Keratinocyte (primary cell): ENCODE measurements around the gene SAMD11.
A peak's percentile ranks its signal among the peaks of the same experiment; 100 is the strongest.

Experiments used
- EZH2 ChIP-seq: IDR thresholded peaks from one replicate; pipeline ENCODE4 v1.6.1; 2012; ENCODE audit warnings: inconsistent platforms, mild to moderate bottlenecking, low read length, moderate library complexity
- TF ChIP-seq, protein P1 (sequence below), 3 experiments: IDR thresholded peaks in 1 of 3; conservative IDR thresholded peaks in 1 of 3; optimal IDR thresholded peaks in 1 of 3; 2 replicates in 2 of 3; 3 replicates in 1 of 3; pipeline versions ENCODE3 to v1.5.1; 2011; ENCODE audit warnings: low read length in 3 of 3, mild to moderate bottlenecking in 3 of 3, moderate library complexity in 2 of 3, control low read depth in 1 of 3, inconsistent platforms in 1 of 3; ENCODE audit not compliant: insufficient read depth in 2 of 3; ENCODE audit errors: extremely low read depth in 1 of 3

DNA sequence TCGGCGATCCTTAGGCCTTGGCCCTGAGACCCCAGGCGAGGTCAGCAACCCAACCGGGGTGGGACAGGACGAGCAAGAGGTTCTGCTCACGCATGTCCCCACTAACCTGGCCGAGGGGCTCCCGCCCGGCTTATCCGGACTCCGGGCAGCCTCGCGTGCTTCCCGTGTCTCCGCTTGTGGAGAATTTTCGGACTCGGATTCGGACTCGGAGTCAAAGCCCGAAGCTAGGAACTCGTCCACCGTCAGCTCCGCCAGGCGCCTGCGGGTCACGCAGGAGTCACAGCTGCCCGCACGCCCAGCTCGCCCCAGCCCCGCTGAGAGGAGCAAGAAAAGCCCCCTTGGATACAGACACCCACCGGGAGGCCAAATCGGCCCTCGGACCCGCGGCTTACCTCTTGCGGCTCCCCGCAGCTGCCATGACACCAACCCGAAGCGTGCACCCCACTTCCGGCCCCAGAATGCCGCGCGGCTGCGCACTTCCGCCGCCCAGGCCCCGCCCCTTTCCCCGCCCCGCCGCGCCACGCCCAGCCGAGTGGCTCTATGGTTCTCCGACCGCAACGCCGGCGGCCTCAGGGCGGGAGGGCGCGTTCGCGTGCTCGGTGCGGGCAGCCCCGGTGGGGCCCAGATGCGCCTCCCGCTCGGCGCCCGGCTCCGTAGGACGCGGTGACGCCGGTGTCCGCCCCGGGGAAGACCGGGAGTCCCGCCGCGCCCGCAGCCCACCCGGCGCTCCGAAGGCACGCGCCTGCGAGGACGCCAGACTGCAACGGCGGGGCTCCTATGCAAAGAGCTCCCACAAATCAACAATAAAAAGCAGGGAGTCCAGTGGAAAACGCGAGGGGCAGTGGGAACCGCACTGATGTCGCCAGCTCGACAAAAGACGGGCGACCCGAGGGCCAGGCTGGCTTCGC, 35.4 kb downstream of the SAMD11 start, which contains the start of gene NOC2L:
- TF ChIP-seq, protein P1, sequence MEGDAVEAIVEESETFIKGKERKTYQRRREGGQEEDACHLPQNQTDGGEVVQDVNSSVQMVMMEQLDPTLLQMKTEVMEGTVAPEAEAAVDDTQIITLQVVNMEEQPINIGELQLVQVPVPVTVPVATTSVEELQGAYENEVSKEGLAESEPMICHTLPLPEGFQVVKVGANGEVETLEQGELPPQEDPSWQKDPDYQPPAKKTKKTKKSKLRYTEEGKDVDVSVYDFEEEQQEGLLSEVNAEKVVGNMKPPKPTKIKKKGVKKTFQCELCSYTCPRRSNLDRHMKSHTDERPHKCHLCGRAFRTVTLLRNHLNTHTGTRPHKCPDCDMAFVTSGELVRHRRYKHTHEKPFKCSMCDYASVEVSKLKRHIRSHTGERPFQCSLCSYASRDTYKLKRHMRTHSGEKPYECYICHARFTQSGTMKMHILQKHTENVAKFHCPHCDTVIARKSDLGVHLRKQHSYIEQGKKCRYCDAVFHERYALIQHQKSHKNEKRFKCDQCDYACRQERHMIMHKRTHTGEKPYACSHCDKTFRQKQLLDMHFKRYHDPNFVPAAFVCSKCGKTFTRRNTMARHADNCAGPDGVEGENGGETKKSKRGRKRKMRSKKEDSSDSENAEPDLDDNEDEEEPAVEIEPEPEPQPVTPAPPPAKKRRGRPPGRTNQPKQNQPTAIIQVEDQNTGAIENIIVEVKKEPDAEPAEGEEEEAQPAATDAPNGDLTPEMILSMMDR (optimal IDR thresholded peaks at IDR 0.05 in 1 of 3, IDR thresholded peaks at IDR 0.05 in 1 of 3, conservative IDR thresholded peaks at IDR 0.05 in 1 of 3; ENCODE audit: extremely low read depth in 1 of 3, insufficient read depth in 2 of 3, low read length in 3 of 3): no peak
- TF ChIP-seq EZH2: peak; percentile 49
